K562 (cell line): ENCODE measurements around the gene TRMT1. TPM values are rescaled to one million over a fixed set of nuclear protein-coding genes. Genes with fewer than 3 reads are reported as not detected.

ENCODE experiments used
- AFF1 ChIP-seq, 2 experiments: fragments of 450-650 bp; IDR thresholded peaks; 2 replicates each; pipeline ENCODE4 v1.6.1; 2018; ENCODE audit warnings: mild to moderate bottlenecking in 2 of 2, low read depth in 1 of 2; ENCODE audit not compliant: partially characterized antibody in 2 of 2
- EGR1 ChIP-seq: fragments of 450-650 bp; conservative IDR thresholded peaks from 2 replicates; pipeline ENCODE4 v1.6.1; 2017; ENCODE audit warnings: mild to moderate bottlenecking
- EP400 ChIP-seq: fragments of 450-650 bp; IDR thresholded peaks from 2 replicates; pipeline ENCODE4 v1.6.1; 2017; ENCODE audit warnings: antibody characterized with exemption, mild to moderate bottlenecking, moderate library complexity
- ETV5 ChIP-seq: sonication (generic); formaldehyde crosslinking; IDR thresholded peaks from 2 replicates; pipeline ENCODE4 v1.4.0; 2020; ENCODE audit warnings: low read depth, mild to moderate bottlenecking, missing genetic modification reagents
- JUND ChIP-seq, 2 experiments: IDR thresholded peaks; 2 replicates in 1 of 2; 3 replicates in 1 of 2; pipeline ENCODE4 v1.6.1; 2011; ENCODE audit warnings: borderline replicate concordance in 2 of 2, low read depth in 2 of 2, low read length in 2 of 2, improper control_type of control experiment in 1 of 2, missing biosample characterization in 1 of 2, missing genetic modification characterization in 1 of 2, missing genetic modification reagents in 1 of 2
- KDM5B ChIP-seq: fragments of 200-600 bp; sonication (generic); IDR thresholded peaks from 2 replicates; pipeline ENCODE4 v1.6.1; 2012; ENCODE audit warnings: low read depth, mild to moderate bottlenecking, moderate library complexity, low read length, control low read depth, inconsistent platforms; ENCODE audit not compliant: insufficient replicate concordance
- KHSRP ChIP-seq: fragments of 450-650 bp; IDR thresholded peaks from 2 replicates; pipeline ENCODE4 v1.6.1; 2017
- LEF1 ChIP-seq: fragments of 450-650 bp; IDR thresholded peaks from 2 replicates; pipeline ENCODE4 v1.6.1; 2016; ENCODE audit warnings: mild to moderate bottlenecking
- POLR2H ChIP-seq: IDR thresholded peaks from 2 replicates; pipeline ENCODE4 v1.6.1; 2016; ENCODE audit warnings: missing genetic modification characterization, low read depth, mild to moderate bottlenecking, control low read depth, missing compliant biosample characterization, moderate library complexity
- RFX1 ChIP-seq: fragments of 450-650 bp; IDR thresholded peaks from 2 replicates; pipeline ENCODE4 v1.6.1; 2016; ENCODE audit warnings: mild to moderate bottlenecking, moderate library complexity
- SMAD1 ChIP-seq: fragments of 150-350 bp; IDR thresholded peaks from 2 replicates; pipeline ENCODE4 v1.6.1; 2014; ENCODE audit warnings: low read length, low read depth; ENCODE audit not compliant: partially characterized antibody
- SMARCE1 ChIP-seq: fragments of 450-650 bp; IDR thresholded peaks from 2 replicates; pipeline ENCODE4 v1.7.1; 2016; ENCODE audit warnings: mild to moderate bottlenecking
- TEAD4 ChIP-seq, 2 experiments: sonication (generic) in 1 of 2; formaldehyde crosslinking in 1 of 2; IDR thresholded peaks; 2 replicates each; pipeline versions ENCODE4 v1.6.1 to v1.8.0; 2012 to 2022; ENCODE audit warnings: borderline replicate concordance in 1 of 2, inconsistent platforms in 1 of 2, low read length in 1 of 2, mild to moderate bottlenecking in 1 of 2, missing genetic modification reagents in 1 of 2
- USF1 ChIP-seq: sonication (generic); formaldehyde crosslinking; IDR thresholded peaks from 2 replicates; pipeline ENCODE4 v1.9.0; 2022; ENCODE audit warnings: mild to moderate bottlenecking, missing genetic modification reagents
- ZNF79 ChIP-seq: fragments of 250-450 bp; sonication (Bioruptor Pico); IDR thresholded peaks from 2 replicates; pipeline ENCODE4 v1.4.0; 2020; ENCODE audit warnings: low read depth, mild to moderate bottlenecking, moderate library complexity
- polyA plus RNA-seq, 8 experiments: library from polyadenylated mRNA; depleted of rRNA in 4 of 8; stranded (reverse) in 5 of 8; unstranded in 3 of 8; fragments of >200 nt; fragmentation: Nextera tagmentation in 2 of 8; fragmentation: Illumina TruSeq in 1 of 8; extraction: Ambion mirVana in 2 of 8; extraction: Trizol in 1 of 8; gene quantifications; 2 replicates each; pipeline versions ENCODE4 v1.2.1 to v1.2.3, GENCODE V29; 2011 to 2014; ENCODE audit warnings: inconsistent platforms in 1 of 8, missing spikeins in 1 of 8
- total RNA-seq, 7 experiments: library from RNA; depleted of rRNA in 6 of 7; stranded (reverse); fragments of >200 nt in 6 of 7; fragmentation: Illumina TruSeq in 2 of 7; extraction: Trizol in 2 of 7; gene quantifications; 2 replicates each; pipeline versions ENCODE4 v1.2.1 to v1.2.3, GENCODE V29; 2011 to 2021; ENCODE audit warnings: low replicate concordance in 1 of 7
- TF ChIP-seq, protein P1 (sequence below), 2 experiments: fragments of 450-650 bp; conservative IDR thresholded peaks; 2 replicates each; pipeline ENCODE4 v1.6.1; 2017; ENCODE audit warnings: mild to moderate bottlenecking in 2 of 2, moderate library complexity in 2 of 2

Gene TRMT1
- total and polyA plus RNA-seq, 9 of the 15 experiments (the other 6 are each of a cell fraction or from before 2014, with no cell fraction given), result 5.8 to 158 (median 54.3) TPM

DNA sequence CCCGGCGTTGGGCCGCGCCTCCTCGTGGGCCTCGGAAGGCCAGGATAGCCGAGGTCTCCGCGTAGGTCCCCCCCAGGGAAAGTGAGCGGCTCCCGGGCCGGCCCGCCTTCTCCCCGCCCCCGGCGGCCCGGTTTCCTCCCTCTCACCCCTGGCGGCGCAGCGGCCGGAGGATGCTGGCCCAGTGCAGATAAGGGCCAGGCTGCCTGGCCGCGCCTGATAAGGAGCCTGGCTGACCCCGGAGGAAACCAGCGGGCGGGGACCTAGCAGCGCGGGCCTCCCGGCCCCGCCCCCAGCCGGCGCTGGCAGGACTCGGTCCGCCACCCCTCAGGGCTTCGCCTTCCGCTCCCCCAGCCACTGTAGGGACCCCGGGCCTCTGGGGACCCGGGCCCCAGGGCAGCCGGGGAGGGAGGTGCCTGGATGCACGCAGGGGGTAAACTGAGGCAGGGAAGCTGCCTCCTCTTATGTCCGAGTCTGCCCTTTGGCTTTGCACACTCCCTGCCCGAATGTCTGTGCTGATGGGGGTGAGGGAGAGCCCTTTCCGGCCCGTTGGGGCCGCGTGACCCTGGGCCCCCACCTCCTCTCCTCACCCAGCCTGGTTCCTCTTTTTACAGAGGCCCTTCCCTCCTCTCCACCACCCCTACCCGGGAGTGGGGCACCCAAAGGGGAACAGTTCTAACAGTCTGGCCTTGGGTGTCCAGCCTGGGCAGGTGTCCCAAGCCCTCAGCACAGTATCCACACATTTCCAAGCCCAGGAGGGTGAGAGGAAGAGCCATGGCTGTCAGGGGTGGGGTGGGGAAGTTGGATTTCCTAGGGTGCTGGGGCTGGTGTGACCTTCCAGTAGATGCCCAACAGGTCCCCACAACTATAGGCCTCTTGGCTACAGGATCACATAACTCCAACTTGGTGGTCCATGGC, 13.6 kb downstream of the TRMT1 start, which contains the start of gene LYL1 (continued):
- peak; percentile 98 for TF ChIP-seq TEAD4 (IDR thresholded peaks at IDR 0.05; ENCODE audit: low read length)
- no peak for TF ChIP-seq TEAD4 (CRISPR knock-in tag; IDR thresholded peaks at IDR 0.05; ENCODE audit: borderline replicate concordance)
- peak; percentile 98 for TF ChIP-seq ETV5 (CRISPR knock-in tag)
- TF ChIP-seq EGR1, result peak; percentile 92
- peak; percentile 85 for TF ChIP-seq EP400
- TF ChIP-seq ZNF79 (CRISPR knock-in tag), result peak; percentile 34; the same call in 1 of the 2 replicates
- peak; percentile 59; the same call in 1 of the 2 replicates for TF ChIP-seq JUND (IDR thresholded peaks at IDR 0.05; ENCODE audit: borderline replicate concordance, low read depth, low read length)
- TF ChIP-seq JUND (tag; IDR thresholded peaks at IDR 0.05; ENCODE audit: borderline replicate concordance, low read depth, low read length), result peak; percentile 58; the same call in 1 of the 3 replicates
- TF ChIP-seq POLR2H (tag), result peak; percentile 87
- TF ChIP-seq RFX1, result no peak
- peak; percentile 96 for TF ChIP-seq SMARCE1
- TF ChIP-seq KHSRP, result peak; percentile 76
- TF ChIP-seq AFF1 (IDR thresholded peaks at IDR 0.05; ENCODE audit: low read depth in 1 of 2, partially characterized antibody in 2 of 2), result peak in 1 of 2 experiments; percentile 56
- TF ChIP-seq USF1 (CRISPR knock-in tag), result peak; percentile 93
- TF ChIP-seq, protein P1, sequence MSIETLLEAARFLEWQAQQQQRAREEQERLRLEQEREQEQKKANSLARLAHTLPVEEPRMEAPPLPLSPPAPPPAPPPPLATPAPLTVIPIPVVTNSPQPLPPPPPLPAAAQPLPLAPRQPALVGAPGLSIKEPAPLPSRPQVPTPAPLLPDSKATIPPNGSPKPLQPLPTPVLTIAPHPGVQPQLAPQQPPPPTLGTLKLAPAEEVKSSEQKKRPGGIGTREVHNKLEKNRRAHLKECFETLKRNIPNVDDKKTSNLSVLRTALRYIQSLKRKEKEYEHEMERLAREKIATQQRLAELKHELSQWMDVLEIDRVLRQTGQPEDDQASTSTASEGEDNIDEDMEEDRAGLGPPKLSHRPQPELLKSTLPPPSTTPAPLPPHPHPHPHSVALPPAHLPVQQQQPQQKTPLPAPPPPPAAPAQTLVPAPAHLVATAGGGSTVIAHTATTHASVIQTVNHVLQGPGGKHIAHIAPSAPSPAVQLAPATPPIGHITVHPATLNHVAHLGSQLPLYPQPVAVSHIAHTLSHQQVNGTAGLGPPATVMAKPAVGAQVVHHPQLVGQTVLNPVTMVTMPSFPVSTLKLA (conservative IDR thresholded peaks at IDR 0.05), result peak; percentile 79 to 89
- peak; percentile 94 for TF ChIP-seq LEF1
- TF ChIP-seq KDM5B, result peak; percentile 80
- peak; percentile 93 for TF ChIP-seq SMAD1
